GM11168 (cell line): ENCODE data around the gene CORO2B.
"Not testable (repeated sequence)": the region's sequence is repeated elsewhere in the genome, so short reads cannot be mapped to it uniquely, and the experiment has no call there.

Source experiments
- in situ Hi-C: fragments of 300-500 bp; cut with MboI; formaldehyde crosslinking; loops from one replicate; pipeline ENCODE4 v1.12.0; 2022; ENCODE audit warnings: low sequenced_read_pairs; ENCODE audit not compliant: unreplicated experiment

CORO2B gene

GRCh38 chr15:68602459-68603215 lies 23.8 kb downstream of the CORO2B start:
- in situ Hi-C loops = no loop called here

GRCh38 chr15:68603216-68603595 lies 24.4 kb downstream of the CORO2B start:
- in situ Hi-C loops = no loop called here

GRCh38 chr15:68603951-68604350 lies 25.2 kb downstream of the CORO2B start:
- in situ Hi-C loops = no loop called here

DNA sequence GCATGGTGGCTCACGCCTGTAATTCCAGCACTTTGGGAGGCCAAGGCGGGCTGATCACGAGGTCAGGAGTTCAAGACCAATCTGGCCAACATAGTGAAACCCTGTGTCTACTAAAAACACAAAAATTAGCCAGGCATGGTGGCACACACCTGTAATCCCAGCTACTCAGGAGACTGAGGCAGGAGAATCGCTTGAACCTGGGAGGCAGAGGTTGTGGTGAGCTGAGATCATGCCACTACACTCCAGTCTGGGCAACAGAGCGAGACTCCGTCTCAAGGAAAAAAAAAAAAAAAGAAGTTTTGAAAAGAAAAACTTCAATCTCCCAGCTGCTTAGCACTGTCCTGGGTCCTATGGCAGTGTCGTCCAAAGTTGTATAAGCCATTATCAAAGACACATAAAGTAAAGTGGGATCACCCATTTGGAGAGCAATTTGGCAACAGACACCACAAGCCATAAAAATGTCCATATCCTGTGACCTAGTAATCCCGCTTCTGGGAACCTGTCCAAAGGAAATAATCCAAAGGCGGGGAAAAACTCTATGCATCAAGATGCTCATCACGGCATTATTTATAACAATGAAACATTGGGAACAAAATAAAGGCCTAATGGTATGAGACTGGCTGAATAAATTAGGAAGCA lies 26.2 kb downstream of the CORO2B start:
- in situ Hi-C loops = not testable (repeated sequence)

- in situ Hi-C loops = no loop called here
Observed at GRCh38 chr15:68606375-68606774, 27.6 kb downstream of the CORO2B start.

DNA sequence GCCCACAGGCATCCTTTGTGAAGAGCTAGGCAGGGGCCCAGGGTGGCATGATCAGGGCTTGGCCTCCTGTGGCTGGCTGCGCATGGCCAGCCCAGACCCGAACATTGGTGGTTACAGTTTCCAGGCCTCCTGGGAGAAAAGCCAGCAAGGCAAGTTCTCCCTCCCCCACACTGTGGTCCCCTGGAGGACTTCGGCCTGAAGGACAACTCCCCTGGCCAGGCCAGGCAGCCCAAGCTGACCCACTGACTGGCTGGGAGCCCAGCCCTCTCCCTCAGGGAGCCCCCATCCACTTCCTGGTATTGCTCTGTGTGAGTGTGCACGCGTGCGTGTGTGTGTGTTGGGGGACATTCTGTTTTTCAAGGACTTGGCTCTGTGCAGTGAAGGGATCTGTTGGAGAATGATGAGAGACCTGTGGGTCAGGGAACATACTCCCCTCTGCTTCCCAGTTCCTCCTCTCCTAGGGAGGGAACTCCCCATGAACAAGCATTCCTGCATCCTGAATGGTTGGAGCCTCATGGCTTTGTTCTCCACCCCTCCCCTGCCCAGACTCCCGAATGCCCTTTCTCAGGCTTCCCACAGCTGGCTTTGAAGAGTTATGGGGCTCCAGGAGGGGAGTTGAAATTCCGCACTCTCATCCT lies 29.5 kb downstream of the CORO2B start:
- in situ Hi-C loops = no loop called here

GRCh38 chr15:68608844-68609232 lies 30.0 kb downstream of the CORO2B start:
- in situ Hi-C loops = no loop called here

DNA sequence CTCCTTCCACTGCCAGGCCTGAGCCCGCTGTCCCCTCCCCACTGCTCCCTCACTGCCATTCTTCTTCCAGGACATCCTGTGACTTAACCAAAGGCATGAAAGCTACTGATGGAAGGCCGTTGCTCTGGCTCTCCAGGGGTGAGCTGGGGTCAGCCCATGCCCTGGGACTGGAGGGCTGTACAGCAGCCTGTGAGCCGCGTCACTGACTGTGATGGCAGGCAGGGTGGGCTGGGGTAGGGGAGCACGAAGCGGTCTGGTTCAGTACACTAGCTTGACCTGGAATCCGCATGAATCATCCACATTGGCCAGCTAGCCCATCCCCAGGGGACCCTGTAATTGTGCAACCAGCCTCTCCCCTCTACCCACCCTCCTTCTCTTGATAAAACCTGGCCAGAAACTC lies 30.8 kb downstream of the CORO2B start:
- in situ Hi-C loops = no loop called here

DNA sequence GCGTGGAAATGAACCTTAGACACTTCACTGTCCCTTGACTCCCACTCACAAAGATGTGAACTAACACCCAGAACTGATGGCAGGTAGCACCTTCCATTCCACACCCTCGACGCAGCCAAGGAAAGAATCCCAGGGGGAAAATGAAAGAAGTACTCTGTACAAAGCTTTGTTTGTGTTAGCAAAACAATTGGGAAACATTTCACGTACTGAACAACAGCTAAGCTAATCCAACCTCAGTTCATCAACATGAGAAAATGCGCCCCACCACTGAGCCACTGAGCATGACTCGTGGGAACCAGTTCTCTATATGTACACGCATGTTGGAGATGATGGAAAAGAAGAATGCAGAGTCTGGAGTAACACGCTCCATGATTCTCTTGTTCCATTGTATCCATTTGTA lies 32.0 kb downstream of the CORO2B start:
- in situ Hi-C loops = no loop called here

DNA sequence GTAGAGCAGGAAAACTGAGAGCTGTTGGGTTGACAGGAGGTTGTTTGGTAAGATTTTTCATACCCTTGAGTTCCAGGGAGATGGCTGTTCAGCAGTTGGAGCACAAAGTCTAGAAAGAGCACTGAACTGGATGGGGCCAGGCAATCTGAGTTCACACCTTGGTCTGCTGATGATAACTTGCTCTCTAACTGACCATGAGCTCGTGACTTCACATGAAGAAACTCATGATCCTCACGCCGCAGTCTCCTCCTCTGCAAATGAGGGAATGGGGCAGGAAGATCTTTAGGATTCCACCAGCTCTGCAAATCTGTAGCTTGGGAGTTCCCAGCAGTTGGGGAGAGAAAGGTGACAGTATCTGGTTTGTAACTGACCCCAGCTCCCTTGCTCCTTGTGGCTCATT lies 33.7 kb downstream of the CORO2B start:
- in situ Hi-C loops = no loop called here

- in situ Hi-C loops = no loop called here
Observed at GRCh38 chr15:68612979-68613740, 34.4 kb downstream of the CORO2B start.

DNA sequence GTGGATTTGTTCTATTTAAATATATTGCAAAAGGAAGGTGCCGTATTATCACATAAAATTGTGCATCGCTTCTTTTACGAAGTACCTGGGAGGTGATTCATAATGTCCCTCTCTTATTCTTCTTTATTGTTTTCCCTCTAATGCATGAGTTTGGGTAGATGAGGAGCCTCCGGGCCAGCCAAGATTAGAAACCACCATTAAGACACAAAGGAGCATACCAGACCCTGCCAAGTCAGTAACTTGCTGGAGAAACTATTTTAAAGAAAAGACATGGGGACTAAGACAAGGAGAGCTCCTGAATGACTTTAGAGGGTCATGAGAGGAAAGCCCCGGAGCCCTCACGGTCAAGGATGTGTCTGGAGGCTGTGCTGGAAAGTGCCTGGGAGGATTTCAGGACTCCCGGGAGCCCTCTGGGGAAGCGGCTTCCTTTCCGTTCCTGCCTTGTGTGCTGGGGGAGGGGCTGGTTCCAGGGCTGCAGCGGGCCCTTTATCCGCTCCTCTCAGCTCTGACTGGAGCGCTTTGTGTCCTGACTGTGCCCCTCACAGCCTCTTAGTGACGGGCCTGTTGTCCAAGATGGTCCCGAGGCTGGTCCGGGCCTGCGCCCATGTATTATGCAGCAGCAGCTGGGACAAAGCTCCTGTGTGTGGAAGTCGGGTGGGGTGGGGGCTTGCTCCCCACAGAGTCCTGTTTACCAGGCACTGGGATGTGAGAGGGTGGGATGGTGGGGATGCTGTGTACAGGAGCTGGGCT lies 35.7 kb downstream of the CORO2B start:
- in situ Hi-C loops = no loop called here

DNA sequence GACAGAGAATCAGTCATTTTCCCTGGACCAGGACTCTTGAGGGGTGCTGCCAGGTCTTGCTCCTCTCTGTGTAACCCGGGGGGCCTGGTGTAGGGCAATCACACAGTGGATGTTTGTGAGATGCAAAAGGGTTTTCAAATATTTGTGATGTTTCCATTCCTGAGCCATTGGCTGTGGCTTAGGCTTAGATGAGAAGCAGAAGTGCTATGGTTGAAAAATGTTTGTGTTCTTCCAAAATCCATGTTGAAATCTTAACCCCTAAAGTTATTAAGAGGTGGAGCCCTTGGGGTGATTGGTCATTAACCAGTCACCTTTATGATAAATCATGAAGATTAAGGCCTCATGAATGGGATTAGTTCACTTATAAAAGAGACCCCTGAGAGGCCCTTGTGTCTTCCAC lies 36.5 kb downstream of the CORO2B start:
- in situ Hi-C loops = no loop called here

GRCh38 chr15:68615811-68616210 lies 37.0 kb downstream of the CORO2B start:
- in situ Hi-C loops = no loop called here

DNA sequence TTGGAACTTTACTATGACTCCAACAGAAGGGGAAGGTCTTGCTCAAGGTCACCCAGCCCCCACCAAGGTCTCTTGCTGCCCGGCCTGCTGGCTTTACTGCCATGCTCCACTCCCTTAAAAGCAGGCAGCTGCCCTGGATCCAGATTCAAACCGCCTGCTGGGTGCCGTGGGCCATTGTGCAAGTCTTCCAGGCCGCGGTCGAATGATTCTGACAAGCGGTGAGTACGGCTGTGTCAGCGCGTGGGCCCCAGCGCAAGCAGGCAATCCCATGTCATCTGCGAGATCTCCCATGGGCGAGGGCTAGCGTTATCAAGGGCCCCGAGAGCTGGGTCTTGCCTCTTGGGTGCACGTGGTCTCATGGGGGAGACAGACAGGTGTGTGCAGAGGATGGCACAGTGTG lies 37.6 kb downstream of the CORO2B start:
- in situ Hi-C loops = no loop called here

DNA sequence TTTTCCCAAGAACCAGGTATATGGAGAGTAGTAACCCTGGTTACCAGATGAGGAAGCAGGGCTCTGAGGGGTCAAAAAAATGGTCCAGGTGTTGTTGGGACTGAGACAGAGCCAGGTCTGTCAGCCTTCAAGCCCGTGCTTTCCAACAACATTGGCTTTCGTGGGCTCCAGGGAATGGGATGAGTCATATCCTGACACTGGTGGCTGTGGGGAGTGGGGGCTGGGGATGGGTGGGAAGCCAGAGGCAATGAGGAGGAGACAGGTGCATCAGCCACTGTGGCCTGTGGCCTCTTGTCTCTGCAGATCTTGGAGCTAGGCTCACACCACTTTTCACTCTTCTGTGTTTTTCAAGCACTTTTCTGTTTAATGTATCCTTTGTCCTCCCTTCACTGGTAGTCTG lies 38.2 kb downstream of the CORO2B start:
- in situ Hi-C loops = no loop called here

DNA sequence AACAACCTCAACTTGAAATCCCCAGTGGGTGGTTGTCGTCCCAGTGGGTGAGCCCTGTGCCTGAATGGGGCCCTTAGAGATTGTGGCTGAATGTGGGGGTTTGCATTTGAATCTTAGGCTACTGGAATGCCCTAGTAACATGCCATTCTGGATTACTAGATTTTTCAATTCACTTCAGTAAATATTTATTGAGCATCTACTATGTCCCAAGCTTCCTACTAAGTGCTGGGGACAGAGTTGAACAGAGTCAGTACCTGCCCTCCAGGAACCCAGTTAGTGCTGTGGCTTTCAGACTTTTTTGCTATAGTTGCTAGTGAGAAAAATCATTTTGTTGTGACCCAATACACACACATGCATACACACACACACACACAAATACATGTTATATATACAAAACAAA lies 39.0 kb downstream of the CORO2B start:
- in situ Hi-C loops = no loop called here

- in situ Hi-C loops = no loop called here
Observed at GRCh38 chr15:68618394-68618793, 39.6 kb downstream of the CORO2B start.

DNA sequence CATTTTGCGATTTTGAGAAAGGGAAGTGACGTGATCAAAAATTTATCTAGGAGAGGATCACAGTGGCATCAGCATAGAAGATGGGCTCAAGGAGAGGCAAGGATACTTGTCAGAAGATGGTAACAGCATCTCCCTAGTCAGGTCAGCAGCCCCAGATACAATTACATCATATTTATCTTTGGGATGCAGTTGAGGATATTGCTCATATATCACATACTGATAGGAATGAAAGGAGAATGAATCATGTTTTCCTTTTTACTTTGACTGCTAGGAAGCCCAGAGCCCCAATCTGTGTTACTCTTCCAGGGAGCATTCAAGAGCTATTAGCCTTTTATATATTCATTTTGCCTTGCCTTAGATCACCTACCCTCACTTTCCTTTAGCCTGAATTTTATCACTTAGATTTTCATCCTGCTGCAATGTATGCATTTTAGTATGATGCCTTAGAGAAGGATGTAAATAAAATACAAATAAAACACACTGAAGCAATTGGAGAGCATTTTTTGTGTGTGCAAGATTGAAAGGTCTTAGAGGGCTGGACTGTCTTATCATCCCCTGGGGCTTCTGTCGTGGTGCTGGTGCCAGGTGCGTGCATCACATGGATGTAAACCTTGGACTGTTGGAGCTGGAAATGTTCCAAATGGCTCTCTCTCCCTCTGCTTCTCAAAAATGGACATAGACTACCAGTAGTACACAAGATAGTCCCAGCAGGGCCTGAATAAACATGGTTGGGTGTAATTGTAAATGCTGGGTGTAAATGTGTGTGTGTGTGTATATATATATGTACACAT lies 40.3 kb downstream of the CORO2B start:
- in situ Hi-C loops = no loop called here
